GM12801 (cell line): ENCODE measurements around the gene PTPRD.

ENCODE experiments used
- CTCF ChIP-seq: IDR thresholded peaks from one replicate; pipeline ENCODE4 v1.5.1; 2011; ENCODE audit warnings: control low read depth; ENCODE audit not compliant: insufficient read length; ENCODE audit errors: extremely low read depth

The PTPRD gene

GRCh38 chr9:8362250-8362649 is 2250.6 kb downstream of the PTPRD start:
- TF ChIP-seq CTCF, result no peak

GRCh38 chr9:8361364-8361763 is 2251.4 kb downstream of the PTPRD start:
- no peak for TF ChIP-seq CTCF

- no peak for TF ChIP-seq CTCF
Measured at GRCh38 chr9:8356406-8356805, 2256.4 kb downstream of the PTPRD start.

- no peak for TF ChIP-seq CTCF
Measured at GRCh38 chr9:8351436-8351835, 2261.4 kb downstream of the PTPRD start.

GRCh38 chr9:8349901-8350300 is 2262.9 kb downstream of the PTPRD start:
- no peak for TF ChIP-seq CTCF

- no peak for TF ChIP-seq CTCF
Measured at GRCh38 chr9:8349376-8349775, 2263.4 kb downstream of the PTPRD start.

- TF ChIP-seq CTCF, result no peak
Measured at GRCh38 chr9:8348756-8349155, 2264.0 kb downstream of the PTPRD start.

GRCh38 chr9:8346296-8346695 is 2266.5 kb downstream of the PTPRD start:
- TF ChIP-seq CTCF, result no peak
